Neuron (in vitro differentiated cells): Measurements from ENCODE around the gene ABCD1.

Experiments used
- H2AFZ ChIP-seq: one replicate; pipeline ENCODE4 v1.6.1; 2013; ENCODE audit warnings: low read depth, mild to moderate bottlenecking, inconsistent platforms, low read length, moderate library complexity
- H3K27me3 ChIP-seq: one replicate; pipeline ENCODE4 v1.6.1; 2013; ENCODE audit warnings: low read length; ENCODE audit not compliant: insufficient read depth
- H3K36me3 ChIP-seq: one replicate; pipeline ENCODE4 v1.6.1; 2013; ENCODE audit warnings: low read length; ENCODE audit not compliant: insufficient read depth
- H3K4me1 ChIP-seq: one replicate; pipeline ENCODE4 v1.6.1; 2013; ENCODE audit warnings: low read length; ENCODE audit not compliant: insufficient read depth
- H3K4me3 ChIP-seq: 2 replicates; pipeline ENCODE4 v1.5.1; 2013; ENCODE audit warnings: mild to moderate bottlenecking, low read length, moderate library complexity
- H3K9me3 ChIP-seq: one replicate; pipeline ENCODE4 v1.6.1; 2013; ENCODE audit warnings: low read length

ABCD1 gene

DNA sequence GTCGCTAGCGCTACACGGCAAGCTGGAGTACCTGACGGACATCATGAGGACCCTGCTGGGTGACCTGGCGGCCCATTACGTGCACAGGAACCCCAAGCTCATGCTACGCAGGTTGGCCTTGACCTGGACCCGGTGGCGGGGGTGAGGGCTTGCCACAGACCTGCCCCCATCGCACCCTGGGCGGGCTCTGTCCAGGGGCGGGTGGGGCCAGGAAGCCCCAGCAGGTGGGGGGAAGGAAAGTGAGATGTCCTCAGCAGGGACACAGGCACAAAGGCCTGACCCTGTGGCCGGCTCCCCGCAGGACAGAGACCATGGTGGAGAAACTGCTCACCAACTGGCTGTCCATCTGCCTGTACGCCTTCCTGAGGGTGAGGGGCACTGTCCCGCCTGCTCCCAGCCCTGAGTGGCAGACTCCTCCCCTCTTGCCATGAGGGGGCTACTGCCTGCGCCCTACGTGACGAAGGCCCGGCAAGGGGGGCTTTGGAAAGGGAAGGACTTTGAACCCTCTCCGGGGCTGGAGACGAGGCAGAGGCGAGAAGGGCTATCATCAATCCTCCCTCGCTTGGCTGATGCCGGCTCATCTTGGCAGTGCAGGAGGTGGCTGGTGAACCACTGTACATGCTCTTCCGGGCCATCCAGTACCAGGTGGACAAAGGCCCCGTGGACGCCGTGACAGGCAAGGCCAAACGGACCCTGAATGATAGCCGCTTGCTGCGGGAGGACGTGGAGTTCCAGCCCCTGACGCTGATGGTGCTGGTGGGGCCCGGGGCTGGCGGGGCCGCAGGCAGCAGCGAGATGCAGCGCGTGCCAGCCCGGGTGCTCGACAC, 50.9 kb downstream of the ABCD1 start:
- H3K27me3 ChIP-seq: peaks cover 7% of the 10 kb centered on the region
- no peak overlapping the region for H2AFZ ChIP-seq
- no peaks in the 10 kb centered on the region for H3K36me3 ChIP-seq
- no peak overlapping the region for H3K4me3 ChIP-seq
- no peaks in the 10 kb centered on the region for H3K4me1 ChIP-seq
- no peaks in the 10 kb centered on the region for H3K9me3 ChIP-seq

DNA sequence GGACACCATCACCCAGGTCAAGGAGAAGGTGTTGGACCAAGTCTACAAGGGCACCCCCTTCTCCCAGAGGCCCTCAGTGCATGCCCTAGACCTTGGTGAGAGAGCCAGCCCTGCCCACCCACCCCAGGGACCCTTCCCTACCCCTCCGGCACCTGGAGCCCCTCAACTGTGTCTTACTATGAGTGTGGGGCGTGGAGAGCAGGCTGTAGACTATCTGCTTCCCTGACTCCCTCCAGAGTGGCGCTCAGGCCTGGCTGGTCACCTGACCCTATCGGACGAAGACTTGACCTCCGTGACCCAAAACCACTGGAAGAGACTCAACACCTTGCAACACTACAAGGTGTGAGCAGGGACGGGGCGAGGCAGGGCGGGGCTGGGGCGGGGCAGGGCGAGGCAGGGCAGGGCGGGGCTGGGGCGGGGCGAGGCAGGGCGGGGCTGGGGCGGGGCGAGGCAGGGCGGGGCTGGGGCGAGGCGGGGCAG, 51.5 kb downstream of the ABCD1 start:
- no peak overlapping the region for H3K4me3 ChIP-seq
- H3K9me3 ChIP-seq: no peaks in the 10 kb centered on the region
- H2AFZ ChIP-seq: no peak overlapping the region
- H3K27me3 ChIP-seq: peaks cover under 1% of the 10 kb centered on the region
- no peaks in the 10 kb centered on the region for H3K36me3 ChIP-seq
- H3K4me1 ChIP-seq: no peaks in the 10 kb centered on the region

DNA sequence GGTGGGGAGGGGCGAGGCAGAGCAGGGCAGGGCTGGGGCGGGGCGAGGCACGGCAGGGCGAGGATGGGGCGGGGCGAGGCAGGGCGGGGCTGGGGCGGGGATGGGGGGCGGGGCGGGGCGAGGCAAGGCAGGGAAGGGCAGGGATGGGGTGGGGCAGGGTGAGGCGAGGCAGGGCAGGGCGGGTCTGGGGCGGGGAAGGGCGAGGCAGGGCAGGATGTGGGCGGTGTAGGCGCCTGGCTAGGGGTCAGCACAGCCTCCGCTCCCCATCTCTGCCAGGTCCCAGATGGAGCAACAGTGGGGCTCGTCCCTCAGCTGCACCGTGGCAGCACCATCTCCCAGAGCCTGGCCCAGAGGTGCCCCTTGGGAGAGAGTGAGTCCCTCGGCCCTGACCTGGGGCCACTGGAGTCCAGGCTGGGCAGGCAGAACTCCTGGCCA, 52.0 kb downstream of the ABCD1 start:
- Histone ChIP-seq H3K4me3 (no peak overlapping the region), H3K27me3 (no peaks in the 10 kb centered on the region), H3K9me3 (no peaks in the 10 kb centered on the region), H3K4me1 (no peaks in the 10 kb centered on the region), H2AFZ (no peak overlapping the region), H3K36me3 (no peaks in the 10 kb centered on the region)

DNA sequence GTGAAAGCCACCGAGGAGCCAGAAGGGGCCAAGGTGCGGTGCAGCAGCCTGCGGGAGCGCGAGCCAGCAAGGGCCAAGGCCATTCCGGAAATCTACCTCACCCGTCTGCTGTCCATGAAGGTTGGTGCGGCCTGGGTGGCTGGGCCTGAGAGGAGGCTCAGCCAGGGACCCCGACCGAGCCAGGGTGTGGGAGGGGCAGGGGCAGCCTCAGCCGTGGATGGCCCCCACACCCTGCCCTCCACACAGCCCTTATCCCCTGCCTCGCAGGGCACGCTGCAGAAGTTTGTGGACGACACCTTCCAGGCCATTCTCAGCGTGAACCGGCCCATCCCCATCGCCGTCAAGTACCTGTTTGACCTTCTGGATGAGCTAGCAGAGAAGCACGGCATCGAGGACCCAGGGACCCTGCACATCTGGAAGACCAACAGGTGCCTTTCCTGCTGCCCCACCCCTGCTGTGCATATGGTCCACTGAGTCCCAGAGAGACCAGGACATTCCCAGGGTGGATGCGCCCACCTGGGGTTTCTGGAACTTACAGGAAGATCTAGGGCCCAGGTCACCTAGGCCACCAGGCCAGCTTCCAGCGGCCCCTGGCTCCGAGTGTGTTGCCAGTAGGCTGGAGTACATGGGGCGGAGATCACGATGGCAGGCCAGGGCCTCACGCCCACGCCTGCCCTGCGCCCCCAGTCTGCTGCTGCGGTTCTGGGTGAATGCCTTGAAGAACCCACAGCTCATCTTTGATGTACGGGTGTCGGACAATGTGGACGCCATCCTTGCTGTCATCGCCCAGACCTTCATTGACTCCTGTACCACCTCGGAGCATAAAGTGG, 52.8 kb downstream of the ABCD1 start:
- H2AFZ ChIP-seq: no peak overlapping the region
- H3K27me3 ChIP-seq: no peaks in the 10 kb centered on the region
- no peaks in the 10 kb centered on the region for H3K9me3 ChIP-seq
- H3K36me3 ChIP-seq: no peaks in the 10 kb centered on the region
- no peak overlapping the region for H3K4me3 ChIP-seq
- H3K4me1 ChIP-seq: no peaks in the 10 kb centered on the region

DNA sequence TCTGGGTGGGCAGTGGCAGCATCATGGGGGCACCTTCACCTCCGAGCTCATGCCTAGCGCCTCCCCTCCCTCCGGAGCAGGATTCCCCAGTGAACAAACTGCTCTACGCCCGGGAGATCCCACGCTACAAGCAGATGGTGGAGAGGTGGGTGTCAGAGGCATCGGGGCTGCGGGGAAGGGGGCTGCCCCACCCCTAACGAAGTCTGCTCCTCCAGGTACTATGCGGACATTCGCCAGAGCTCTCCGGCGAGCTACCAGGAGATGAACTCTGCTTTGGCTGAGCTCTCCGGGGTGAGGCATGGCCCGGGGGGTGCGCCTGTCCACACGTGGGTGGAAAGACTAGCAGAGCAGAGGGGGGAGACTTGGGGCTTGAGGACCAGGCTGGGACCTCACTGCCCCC, 53.5 kb downstream of the ABCD1 start:
- Histone ChIP-seq H2AFZ (no peak overlapping the region), H3K9me3 (no peaks in the 10 kb centered on the region), H3K4me3 (no peak overlapping the region), H3K4me1 (no peaks in the 10 kb centered on the region), H3K36me3 (no peaks in the 10 kb centered on the region), H3K27me3 (no peaks in the 10 kb centered on the region)

DNA sequence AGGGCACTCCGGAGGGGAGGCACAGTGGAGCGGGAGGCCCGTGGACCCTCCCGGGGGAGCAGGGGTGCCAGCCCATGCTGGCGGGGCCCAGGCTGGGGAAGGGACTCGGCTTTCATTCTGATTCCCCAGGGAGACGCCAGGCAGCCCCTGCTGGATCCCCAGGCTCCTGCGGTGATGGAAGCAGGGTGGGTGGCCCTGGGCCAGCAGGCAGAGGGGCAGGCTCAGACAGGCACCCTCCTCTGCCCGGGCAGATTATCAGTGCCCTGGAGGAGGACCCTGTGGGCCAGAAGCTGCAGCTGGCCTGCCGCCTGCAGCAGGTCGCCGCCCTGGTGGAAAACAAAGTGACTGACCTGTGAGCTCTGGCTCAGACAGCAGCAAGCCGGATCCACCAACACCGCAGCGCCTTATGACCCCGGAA, 54.0 kb downstream of the ABCD1 start:
- Histone ChIP-seq H2AFZ (no peak overlapping the region), H3K4me1 (no peaks in the 10 kb centered on the region), H3K9me3 (no peaks in the 10 kb centered on the region), H3K4me3 (no peak overlapping the region), H3K36me3 (no peaks in the 10 kb centered on the region), H3K27me3 (no peaks in the 10 kb centered on the region)

DNA sequence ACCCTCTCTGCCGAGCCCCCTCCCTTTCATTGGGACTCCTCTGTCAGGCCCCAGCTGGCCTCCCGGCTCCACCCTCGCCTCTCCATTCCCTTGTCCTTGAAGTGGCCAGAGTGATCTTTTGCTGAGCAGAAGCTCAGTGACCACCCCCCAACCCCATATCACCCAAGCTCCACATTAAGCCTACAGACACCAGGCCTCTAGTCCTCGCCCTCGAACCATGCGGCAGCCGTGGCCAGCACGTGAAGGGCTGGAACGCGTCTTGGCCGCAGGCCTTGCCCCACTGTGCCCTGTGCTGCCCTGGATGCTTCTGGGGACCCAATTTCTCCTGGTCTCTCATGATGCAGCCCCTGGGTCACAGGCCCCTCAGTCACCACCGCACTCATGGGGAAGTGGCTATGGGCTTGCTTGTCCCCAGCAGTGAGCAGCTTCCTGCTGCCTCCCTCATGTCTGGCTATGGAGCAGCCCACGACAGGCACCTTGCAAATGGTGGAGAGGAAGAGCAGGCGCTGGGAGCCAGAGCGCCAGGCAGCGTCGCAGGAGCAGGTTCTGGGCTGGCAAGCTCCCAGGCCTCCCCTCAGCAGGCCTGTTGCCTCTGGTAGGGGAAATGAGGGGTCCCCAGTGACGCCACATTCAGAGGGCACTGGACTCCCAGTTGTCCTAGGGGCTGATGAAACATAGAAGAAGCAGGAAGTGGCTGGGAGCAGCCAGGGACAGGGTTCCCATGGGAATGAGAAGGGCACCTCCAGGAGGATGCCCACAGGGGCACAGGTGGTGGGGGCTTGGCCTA, 55.4 kb downstream of the ABCD1 start:
- Histone ChIP-seq H3K4me3 (no peak overlapping the region), H2AFZ (no peak overlapping the region), H3K27me3 (no peaks in the 10 kb centered on the region), H3K9me3 (no peaks in the 10 kb centered on the region), H3K36me3 (no peaks in the 10 kb centered on the region), H3K4me1 (no peaks in the 10 kb centered on the region)

DNA sequence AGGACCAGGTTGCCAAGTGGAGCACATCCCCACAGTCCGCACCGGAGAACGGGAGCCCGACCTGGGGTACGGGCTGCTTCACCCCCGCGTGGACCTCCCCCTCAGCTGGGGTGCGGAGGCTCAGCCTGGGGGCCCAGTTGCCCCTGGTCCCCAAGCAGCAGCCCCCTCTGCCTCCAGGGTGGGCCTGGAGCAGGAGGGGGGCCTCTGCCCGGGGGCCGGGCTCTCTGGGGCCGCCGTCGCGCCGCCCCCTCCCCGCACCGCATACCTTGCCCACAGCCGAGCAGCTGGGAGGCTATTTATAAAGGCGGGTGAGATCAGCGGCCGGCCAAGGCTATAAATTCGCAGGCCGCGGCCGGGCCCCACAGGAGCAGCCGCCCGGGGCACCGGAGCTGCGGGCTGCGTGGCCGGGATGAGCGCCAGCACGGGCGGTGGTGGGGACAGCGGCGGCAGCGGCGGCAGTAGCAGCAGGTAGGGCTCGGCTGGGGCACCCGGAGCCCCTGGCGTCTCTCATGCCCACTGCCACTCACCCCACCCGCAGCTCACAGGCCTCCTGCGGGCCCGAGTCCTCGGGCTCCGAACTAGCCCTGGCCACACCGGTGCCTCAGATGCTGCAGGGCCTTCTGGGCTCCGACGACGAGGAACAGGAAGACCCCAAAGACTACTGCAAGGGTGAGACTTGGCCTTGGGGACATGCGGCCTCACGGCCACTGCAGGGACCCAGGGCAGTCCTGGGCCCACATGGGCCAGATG, 56.2 kb downstream of the ABCD1 start, which contains the start of gene SRPK3:
Gene SRPK3 (plus strand): TSS at position 364 of the 750 bp plus-strand sequence. CDS start 46 bp downstream, at position 410.
- Histone ChIP-seq H3K4me3 (no peak within 1 kb of the TSS), H3K36me3 (no peaks in the 10 kb centered on the region), H2AFZ (no peak within 1 kb of the TSS), H3K27me3 (no peaks in the 10 kb centered on the region), H3K9me3 (no peaks in the 10 kb centered on the region), H3K4me1 (no peaks in the 10 kb centered on the region)

DNA sequence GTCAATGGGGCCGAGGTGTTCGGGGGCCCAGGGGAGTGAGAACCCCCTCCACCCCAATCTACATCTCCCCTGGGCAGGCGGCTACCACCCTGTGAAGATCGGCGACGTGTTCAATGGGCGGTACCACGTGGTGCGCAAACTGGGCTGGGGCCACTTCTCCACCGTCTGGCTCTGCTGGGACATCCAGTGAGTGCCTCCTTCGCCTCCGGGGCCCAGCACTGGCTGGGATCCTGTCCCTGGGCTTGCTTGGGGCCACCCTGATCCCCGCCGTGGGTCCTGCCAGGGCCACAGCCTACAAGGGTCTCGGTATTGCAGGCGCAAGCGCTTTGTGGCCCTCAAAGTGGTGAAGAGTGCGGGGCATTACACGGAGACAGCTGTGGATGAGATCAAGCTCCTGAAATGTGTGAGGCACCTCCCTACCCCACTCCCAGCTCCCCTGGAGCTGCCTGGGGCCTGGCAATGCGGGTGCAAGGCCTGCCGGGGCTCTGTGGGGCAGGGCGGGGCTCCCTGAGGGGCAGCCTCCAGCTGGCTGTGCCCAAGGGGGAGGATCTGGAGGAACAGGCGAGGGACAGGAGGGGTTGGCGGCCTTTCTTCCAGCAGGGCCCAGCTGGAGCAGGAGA, 56.9 kb downstream of the ABCD1 start:
- Histone ChIP-seq H3K9me3 (no peaks in the 10 kb centered on the region), H2AFZ (no peak overlapping the region), H3K4me3 (no peak overlapping the region), H3K36me3 (no peaks in the 10 kb centered on the region), H3K4me1 (no peaks in the 10 kb centered on the region), H3K27me3 (peaks cover 2% of the 10 kb centered on the region)

DNA sequence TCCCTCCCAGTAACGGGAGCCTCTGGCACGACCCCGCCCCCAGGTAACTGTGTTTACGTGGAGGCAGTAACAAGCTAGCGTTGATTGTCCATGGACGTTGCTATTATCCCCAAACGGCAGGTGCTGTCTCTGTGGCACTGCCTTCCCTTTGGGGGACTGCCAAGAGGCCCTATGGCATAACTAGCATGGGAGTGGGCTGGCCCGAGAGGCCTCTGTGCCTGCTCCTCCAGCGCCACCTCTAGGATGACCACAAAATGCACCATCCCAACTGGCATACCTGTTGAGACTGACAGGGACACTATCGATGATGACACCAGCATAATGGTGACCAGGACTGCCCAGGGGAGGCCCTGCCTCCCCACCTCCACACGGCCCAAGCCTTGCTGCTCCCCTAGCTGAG, 57.7 kb downstream of the ABCD1 start:
- Histone ChIP-seq H3K4me3 (no peak overlapping the region), H2AFZ (no peak overlapping the region), H3K9me3 (no peaks in the 10 kb centered on the region), H3K36me3 (peaks cover 1% of the 10 kb centered on the region), H3K4me1 (no peaks in the 10 kb centered on the region), H3K27me3 (peaks cover 2% of the 10 kb centered on the region)

DNA sequence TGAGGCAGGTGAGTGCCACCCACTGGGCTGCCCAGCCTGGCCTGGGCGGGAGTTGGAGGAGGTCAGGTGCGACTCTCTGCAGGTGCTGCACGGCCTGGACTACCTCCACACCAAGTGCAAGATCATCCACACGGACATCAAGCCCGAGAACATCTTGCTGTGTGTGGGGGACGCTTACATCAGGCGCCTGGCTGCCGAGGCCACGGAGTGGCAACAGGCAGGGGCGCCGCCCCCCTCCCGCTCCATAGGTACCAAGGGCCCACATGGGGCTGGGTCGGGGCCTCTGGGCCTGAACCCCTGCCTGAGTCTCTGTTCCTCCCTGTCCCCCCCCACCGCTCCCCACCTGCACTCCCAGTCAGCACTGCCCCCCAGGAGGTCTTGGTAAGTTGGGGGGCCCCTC, 58.2 kb downstream of the ABCD1 start:
- H3K4me3 ChIP-seq: no peak overlapping the region
- no peaks in the 10 kb centered on the region for H3K4me1 ChIP-seq
- peaks cover 4% of the 10 kb centered on the region for H3K36me3 ChIP-seq
- no peak overlapping the region for H2AFZ ChIP-seq
- no peaks in the 10 kb centered on the region for H3K9me3 ChIP-seq
- peaks cover 2% of the 10 kb centered on the region for H3K27me3 ChIP-seq
